GM06990 (cell line): ENCODE data around the gene RFLNA.

Experiments used
- DNase-seq: peaks from one replicate; pipeline ENCODE4 v3.0.0-alpha.2; 2011; ENCODE audit not compliant: insufficient read length; ENCODE audit errors: extremely low read depth
- H3K27me3 ChIP-seq: replicated peaks from 2 replicates; pipeline ENCODE4 v1.6.0; 2011; ENCODE audit warnings: low read length; ENCODE audit not compliant: control insufficient read depth, insufficient read depth
- H3K36me3 ChIP-seq: 2 replicates; pipeline ENCODE4 v1.5.1; 2011; ENCODE audit warnings: low read length; ENCODE audit not compliant: control insufficient read depth, insufficient read depth
- H3K4me3 ChIP-seq: replicated peaks from 2 replicates; pipeline ENCODE4 v1.5.1; 2011; ENCODE audit warnings: low read depth, mild to moderate bottlenecking, control low read depth, low read length
- TF ChIP-seq, protein P1 (sequence below): IDR thresholded peaks from 2 replicates; pipeline ENCODE4 v1.5.1; 2011; ENCODE audit warnings: low read length, control low read depth, mild to moderate bottlenecking, inconsistent platforms; ENCODE audit not compliant: insufficient read depth, poor library complexity, severe bottlenecking

The RFLNA gene

GRCh38 chr12:124309744-124310143, 14.9 kb downstream of the RFLNA start:
- H3K4me3 ChIP-seq, result no peak overlapping the region
- TF ChIP-seq, protein P1, sequence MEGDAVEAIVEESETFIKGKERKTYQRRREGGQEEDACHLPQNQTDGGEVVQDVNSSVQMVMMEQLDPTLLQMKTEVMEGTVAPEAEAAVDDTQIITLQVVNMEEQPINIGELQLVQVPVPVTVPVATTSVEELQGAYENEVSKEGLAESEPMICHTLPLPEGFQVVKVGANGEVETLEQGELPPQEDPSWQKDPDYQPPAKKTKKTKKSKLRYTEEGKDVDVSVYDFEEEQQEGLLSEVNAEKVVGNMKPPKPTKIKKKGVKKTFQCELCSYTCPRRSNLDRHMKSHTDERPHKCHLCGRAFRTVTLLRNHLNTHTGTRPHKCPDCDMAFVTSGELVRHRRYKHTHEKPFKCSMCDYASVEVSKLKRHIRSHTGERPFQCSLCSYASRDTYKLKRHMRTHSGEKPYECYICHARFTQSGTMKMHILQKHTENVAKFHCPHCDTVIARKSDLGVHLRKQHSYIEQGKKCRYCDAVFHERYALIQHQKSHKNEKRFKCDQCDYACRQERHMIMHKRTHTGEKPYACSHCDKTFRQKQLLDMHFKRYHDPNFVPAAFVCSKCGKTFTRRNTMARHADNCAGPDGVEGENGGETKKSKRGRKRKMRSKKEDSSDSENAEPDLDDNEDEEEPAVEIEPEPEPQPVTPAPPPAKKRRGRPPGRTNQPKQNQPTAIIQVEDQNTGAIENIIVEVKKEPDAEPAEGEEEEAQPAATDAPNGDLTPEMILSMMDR, result no peak
- no peak for DNase-seq
- H3K36me3 ChIP-seq, result no peaks in the 10 kb centered on the region
- no peaks in the 10 kb centered on the region for H3K27me3 ChIP-seq

DNA sequence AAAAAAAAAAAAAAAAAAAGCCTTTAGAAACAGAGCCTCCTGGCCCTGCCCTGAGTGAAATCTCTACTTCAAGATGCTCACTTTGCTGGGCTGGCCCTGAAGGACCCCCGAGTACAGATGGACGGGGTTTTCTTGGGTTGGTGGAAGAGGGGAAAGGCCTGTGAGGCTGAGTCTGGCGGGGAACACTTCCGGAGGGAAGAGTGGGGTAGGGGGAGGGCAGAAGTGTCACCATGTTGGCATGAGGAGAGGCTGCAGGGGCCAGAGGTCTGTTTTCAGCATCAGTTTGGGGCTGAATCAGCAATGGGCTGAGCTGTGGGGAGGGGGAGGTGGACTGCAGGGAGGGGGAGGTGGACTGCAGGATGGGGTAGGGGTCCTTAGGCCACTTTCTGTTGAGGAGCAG, 15.3 kb downstream of the RFLNA start:
- H3K27me3 ChIP-seq, result no peaks in the 10 kb centered on the region; the same call in 1 of the 2 replicates
- TF ChIP-seq, protein P1, result no peak
- DNase-seq, result no peak
- H3K36me3 ChIP-seq, result no peaks in the 10 kb centered on the region
- H3K4me3 ChIP-seq, result no peak overlapping the region

DNA sequence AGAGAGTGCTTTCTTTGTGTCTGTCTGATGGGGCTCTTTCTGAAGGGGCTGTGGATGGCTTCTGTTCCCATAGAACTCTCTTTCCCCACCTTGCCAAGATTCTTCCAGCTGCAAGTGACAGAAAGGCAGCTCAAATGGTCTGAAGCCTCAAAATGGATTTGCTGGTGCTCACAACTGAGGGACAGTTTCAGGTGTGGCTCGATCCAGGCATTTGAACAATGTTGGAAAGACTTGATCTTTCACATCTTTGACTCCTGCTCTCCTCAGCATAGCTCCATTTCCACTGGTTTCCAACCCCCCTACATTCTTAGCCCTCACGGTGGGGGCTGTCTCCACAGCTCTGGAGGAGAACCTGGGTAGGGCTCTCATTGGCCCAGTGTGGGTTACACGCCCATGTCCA, 15.9 kb downstream of the RFLNA start:
- Histone ChIP-seq H3K36me3 (no peaks in the 10 kb centered on the region), H3K4me3 (no peak overlapping the region), H3K27me3 (no peaks in the 10 kb centered on the region; the same call in 1 of the 2 replicates)
- DNase-seq, result no peak
- TF ChIP-seq, protein P1, result no peak

DNA sequence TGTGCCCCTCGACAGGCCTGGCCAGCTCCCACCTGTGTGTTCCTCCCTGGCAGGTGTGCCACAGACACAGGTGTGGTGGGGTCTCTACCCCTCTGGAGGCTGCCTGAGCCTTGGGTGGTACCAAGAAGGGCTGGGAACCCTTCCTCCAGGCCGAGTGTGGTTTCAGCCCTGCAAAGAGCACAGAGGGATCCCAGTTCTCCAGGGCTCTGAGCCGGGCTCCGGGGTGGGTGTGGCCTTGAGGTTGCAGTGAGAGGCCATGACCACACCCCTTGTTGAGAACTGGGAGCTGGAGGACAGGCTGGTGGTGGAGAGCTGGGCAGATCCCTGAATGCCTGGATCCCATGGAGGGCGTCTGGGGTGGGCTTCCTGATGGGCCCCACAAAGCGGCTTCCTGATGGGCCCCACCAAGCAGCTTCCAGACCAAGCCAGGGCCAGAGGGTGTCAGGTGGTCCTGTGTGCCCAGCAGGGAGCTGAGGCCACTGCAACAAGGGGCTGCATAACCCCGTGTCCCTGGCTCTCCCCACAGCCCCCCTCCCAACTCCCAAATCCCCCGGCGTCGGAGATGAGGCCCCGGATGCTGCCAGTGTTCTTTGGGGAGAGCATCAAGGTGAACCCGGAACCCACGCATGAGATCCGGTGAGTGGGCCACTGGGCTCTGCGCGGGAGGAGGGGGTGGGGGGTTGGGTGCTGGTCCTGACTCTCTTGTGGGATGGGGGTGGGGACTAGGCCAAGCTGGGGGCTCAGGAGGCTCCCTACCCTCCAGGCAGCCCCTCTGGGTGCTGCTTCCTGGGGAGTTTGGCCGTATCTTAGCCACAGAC, 16.6 kb downstream of the RFLNA start:
- H3K4me3 ChIP-seq, result no peak overlapping the region
- TF ChIP-seq, protein P1, result no peak
- DNase-seq, result no peak
- no peaks in the 10 kb centered on the region for H3K36me3 ChIP-seq
- no peaks in the 10 kb centered on the region; the same call in 1 of the 2 replicates for H3K27me3 ChIP-seq

- TF ChIP-seq, protein P1, result no peak
- Histone ChIP-seq H3K27me3 (no peaks in the 10 kb centered on the region; the same call in 1 of the 2 replicates), H3K4me3 (no peak overlapping the region), H3K36me3 (no peaks in the 10 kb centered on the region)
- DNase-seq, result no peak
Observed at GRCh38 chr12:124312601-124313000, 17.7 kb downstream of the RFLNA start.

DNA sequence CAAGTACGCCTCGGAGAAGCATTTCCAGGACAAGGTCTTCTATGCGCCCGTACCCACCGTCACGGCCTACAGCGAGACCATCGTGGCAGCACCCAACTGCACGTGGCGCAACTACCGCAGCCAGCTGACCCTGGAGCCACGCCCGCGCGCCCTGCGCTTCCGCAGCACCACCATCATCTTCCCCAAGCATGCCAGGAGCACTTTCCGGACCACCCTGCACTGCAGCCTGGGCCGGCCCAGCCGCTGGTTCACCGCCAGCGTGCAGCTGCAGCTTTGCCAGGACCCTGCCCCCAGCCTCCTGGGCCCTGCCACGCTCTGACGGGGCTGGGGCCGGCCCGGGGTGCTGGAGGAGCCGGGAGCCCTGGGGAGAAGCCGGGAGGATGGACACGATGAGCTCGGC, 19.3 kb downstream of the RFLNA start:
- TF ChIP-seq, protein P1, result no peak
- H3K36me3 ChIP-seq, result no peaks in the 10 kb centered on the region
- H3K4me3 ChIP-seq, result no peak overlapping the region
- no peak for DNase-seq
- no peaks in the 10 kb centered on the region; the same call in 1 of the 2 replicates for H3K27me3 ChIP-seq
